ENCODE data around the gene UBE3C.
"Not testable (repeated sequence)": the region's sequence is repeated elsewhere in the genome, so short reads cannot be mapped to it uniquely, and the experiment has no call there.

Gene UBE3C

GRCh38 chr7:157096286-157097055 is 42.3 kb upstream of the UBE3C start:
- no peak overlapping the region for H2BK15ac ChIP-seq (ENCODE audit: low read length)
- no peak overlapping the region for H3K23ac ChIP-seq (ENCODE audit: low read depth, low read length, poor library complexity)
- H4K8ac ChIP-seq (ENCODE audit: low read depth, low read length) = no peak overlapping the region
- H3K4me1 ChIP-seq (ENCODE audit: control insufficient read depth in 2 of 2, insufficient read depth in 1 of 2, low read depth in 1 of 2, low read length in 2 of 2) = no peaks in the 10 kb centered on the region
- H4K91ac ChIP-seq (ENCODE audit: low read depth, low read length, poor library complexity) = no peak overlapping the region
- no peaks in the 10 kb centered on the region for H3K36me3 ChIP-seq (replicated peaks in 1 of 2; ENCODE audit: control insufficient read depth in 2 of 2, insufficient read depth in 2 of 2, low read length in 2 of 2)
- no peak overlapping the region for H2AK5ac ChIP-seq (ENCODE audit: low read depth, low read length)
- H3K4me3 ChIP-seq (ENCODE audit: low read length in 2 of 2) = no peak overlapping the region
- H3K9ac ChIP-seq (ENCODE audit: low read depth, low read length, poor library complexity) = no peak overlapping the region
- H3K18ac ChIP-seq (ENCODE audit: low read length) = no peak overlapping the region
- no peak for DNase-seq (ENCODE audit: low spot score)
- no peak overlapping the region for H3K14ac ChIP-seq (ENCODE audit: low read length)
- H3K79me1 ChIP-seq (ENCODE audit: low read depth, low read length) = no peaks in the 10 kb centered on the region
- H2BK12ac ChIP-seq (ENCODE audit: low read length) = no peak overlapping the region
- no peak overlapping the region for H3K4ac ChIP-seq (ENCODE audit: low read length)
- no peak overlapping the region for H2AFZ ChIP-seq (ENCODE audit: low read length)
- no peak overlapping the region for H3K27ac ChIP-seq (replicated peaks; ENCODE audit: low read length)
- WGBS, 2 donors (ENCODE audit: extremely low coverage in 2 of 2, insufficient read length in 2 of 2, insufficient replicate concordance in 1 of 2) = 100% methylated on average over 1 of the region's 26 CpGs; no CpG with 5 or more reads in 1 of the 2 donors
- no peak overlapping the region for H3K4me2 ChIP-seq (ENCODE audit: insufficient read depth, low read length, poor library complexity, severe bottlenecking)
- peaks cover 6 to 8% of the 10 kb centered on the region in 2 donors for H3K9me3 ChIP-seq (replicated peaks in 1 of 2; ENCODE audit: control insufficient read depth in 2 of 2, insufficient read depth in 1 of 2, low read depth in 1 of 2, low read length in 2 of 2)
- peaks cover 0 to 21% (median 0%) of the 10 kb centered on the region in 3 experiments for H3K27me3 ChIP-seq (ENCODE audit: control insufficient read depth in 3 of 3, insufficient read depth in 3 of 3, low read depth in 1 of 3, low read length in 3 of 3)
- no peak overlapping the region for H2BK5ac ChIP-seq (ENCODE audit: low read length)
- no peak overlapping the region for H2BK120ac ChIP-seq (ENCODE audit: low read depth, low read length)

- no peaks in the 10 kb centered on the region for H3K79me1 ChIP-seq (ENCODE audit: low read depth, low read length)
- H2BK12ac ChIP-seq (ENCODE audit: low read length) = no peak overlapping the region
- no peak overlapping the region for H3K14ac ChIP-seq (ENCODE audit: low read length)
- H3K18ac ChIP-seq (ENCODE audit: low read length) = no peak overlapping the region
- no peak overlapping the region for H2AK5ac ChIP-seq (ENCODE audit: low read depth, low read length)
- H3K4me3 ChIP-seq (ENCODE audit: low read length in 2 of 2) = no peak overlapping the region
- no peak overlapping the region for H2BK120ac ChIP-seq (ENCODE audit: low read depth, low read length)
- H3K9ac ChIP-seq (ENCODE audit: low read depth, low read length, poor library complexity) = no peak overlapping the region
- H3K4me2 ChIP-seq (ENCODE audit: insufficient read depth, low read length, poor library complexity, severe bottlenecking) = no peak overlapping the region
- H4K91ac ChIP-seq (ENCODE audit: low read depth, low read length, poor library complexity) = no peak overlapping the region
- H3K36me3 ChIP-seq (replicated peaks in 1 of 2; ENCODE audit: control insufficient read depth in 2 of 2, insufficient read depth in 2 of 2, low read length in 2 of 2) = no peaks in the 10 kb centered on the region
- H4K8ac ChIP-seq (ENCODE audit: low read depth, low read length) = no peak overlapping the region
- no peak overlapping the region for H2BK15ac ChIP-seq (ENCODE audit: low read length)
- H3K9me3 ChIP-seq (replicated peaks in 1 of 2; ENCODE audit: control insufficient read depth in 2 of 2, insufficient read depth in 1 of 2, low read depth in 1 of 2, low read length in 2 of 2) = peaks cover 6 to 8% of the 10 kb centered on the region in 2 donors
- no peaks in the 10 kb centered on the region for H3K4me1 ChIP-seq (ENCODE audit: control insufficient read depth in 2 of 2, insufficient read depth in 1 of 2, low read depth in 1 of 2, low read length in 2 of 2)
- H2BK5ac ChIP-seq (ENCODE audit: low read length) = no peak overlapping the region
- no peak overlapping the region for H2AFZ ChIP-seq (ENCODE audit: low read length)
- peaks cover 0 to 21% (median 0%) of the 10 kb centered on the region in 3 experiments for H3K27me3 ChIP-seq (ENCODE audit: control insufficient read depth in 3 of 3, insufficient read depth in 3 of 3, low read depth in 1 of 3, low read length in 3 of 3)
- no peak overlapping the region for H3K27ac ChIP-seq (replicated peaks; ENCODE audit: low read length)
- no peak overlapping the region for H3K23ac ChIP-seq (ENCODE audit: low read depth, low read length, poor library complexity)
- H3K4ac ChIP-seq (ENCODE audit: low read length) = no peak overlapping the region
- no peak for DNase-seq (ENCODE audit: low spot score)
- no CpG with 5 or more reads among the region's 10 CpGs for WGBS, 2 donors (ENCODE audit: extremely low coverage in 2 of 2, insufficient read length in 2 of 2, insufficient replicate concordance in 1 of 2)
These were observed 41.7 kb upstream of the UBE3C start for GRCh38 chr7:157097056-157097329.

- H4K8ac ChIP-seq (ENCODE audit: low read depth, low read length) = no peak overlapping the region
- WGBS, 2 donors (ENCODE audit: extremely low coverage in 2 of 2, insufficient read length in 2 of 2, insufficient replicate concordance in 1 of 2) = no CpG with 5 or more reads among the region's 6 CpGs
- H3K9ac ChIP-seq (ENCODE audit: low read depth, low read length, poor library complexity) = no peak overlapping the region
- no peaks in the 10 kb centered on the region for H3K4me1 ChIP-seq (ENCODE audit: control insufficient read depth in 2 of 2, insufficient read depth in 1 of 2, low read depth in 1 of 2, low read length in 2 of 2)
- no peak overlapping the region for H2BK12ac ChIP-seq (ENCODE audit: low read length)
- no peaks in the 10 kb centered on the region for H3K36me3 ChIP-seq (replicated peaks in 1 of 2; ENCODE audit: control insufficient read depth in 2 of 2, insufficient read depth in 2 of 2, low read length in 2 of 2)
- peaks cover 0 to 21% (median 0%) of the 10 kb centered on the region in 3 experiments for H3K27me3 ChIP-seq (ENCODE audit: control insufficient read depth in 3 of 3, insufficient read depth in 3 of 3, low read depth in 1 of 3, low read length in 3 of 3)
- no peaks in the 10 kb centered on the region for H3K79me1 ChIP-seq (ENCODE audit: low read depth, low read length)
- no peak overlapping the region for H3K4me2 ChIP-seq (ENCODE audit: insufficient read depth, low read length, poor library complexity, severe bottlenecking)
- no peak overlapping the region for H4K91ac ChIP-seq (ENCODE audit: low read depth, low read length, poor library complexity)
- H3K18ac ChIP-seq (ENCODE audit: low read length) = peak overlapping the region; percentile 64
- no peak for DNase-seq (ENCODE audit: low spot score)
- H2AFZ ChIP-seq (ENCODE audit: low read length) = no peak overlapping the region
- no peak overlapping the region for H3K4me3 ChIP-seq (ENCODE audit: low read length in 2 of 2)
- no peak overlapping the region for H2BK15ac ChIP-seq (ENCODE audit: low read length)
- H3K23ac ChIP-seq (ENCODE audit: low read depth, low read length, poor library complexity) = no peak overlapping the region
- no peak overlapping the region for H3K14ac ChIP-seq (ENCODE audit: low read length)
- no peak overlapping the region for H3K27ac ChIP-seq (replicated peaks; ENCODE audit: low read length)
- no peak overlapping the region for H3K4ac ChIP-seq (ENCODE audit: low read length)
- no peak overlapping the region for H2AK5ac ChIP-seq (ENCODE audit: low read depth, low read length)
- H2BK5ac ChIP-seq (ENCODE audit: low read length) = no peak overlapping the region
- peaks cover 6 to 8% of the 10 kb centered on the region in 2 donors for H3K9me3 ChIP-seq (replicated peaks in 1 of 2; ENCODE audit: control insufficient read depth in 2 of 2, insufficient read depth in 1 of 2, low read depth in 1 of 2, low read length in 2 of 2)
- no peak overlapping the region for H2BK120ac ChIP-seq (ENCODE audit: low read depth, low read length)
These were observed 41.2 kb upstream of the UBE3C start for GRCh38 chr7:157097569-157097968.

- H3K4me1 ChIP-seq (ENCODE audit: control insufficient read depth in 2 of 2, insufficient read depth in 1 of 2, low read depth in 1 of 2, low read length in 2 of 2); H4K91ac ChIP-seq (ENCODE audit: low read depth, low read length, poor library complexity); H2AFZ ChIP-seq (ENCODE audit: low read length); H3K4me2 ChIP-seq (ENCODE audit: insufficient read depth, low read length, poor library complexity, severe bottlenecking); H3K27ac ChIP-seq (replicated peaks; ENCODE audit: low read length); DNase-seq (ENCODE audit: low spot score); H3K4ac ChIP-seq (ENCODE audit: low read length); H3K9ac ChIP-seq (ENCODE audit: low read depth, low read length, poor library complexity); H3K9me3 ChIP-seq (replicated peaks in 1 of 2; ENCODE audit: control insufficient read depth in 2 of 2, insufficient read depth in 1 of 2, low read depth in 1 of 2, low read length in 2 of 2); H2BK15ac ChIP-seq (ENCODE audit: low read length); H2AK5ac ChIP-seq (ENCODE audit: low read depth, low read length); H3K79me1 ChIP-seq (ENCODE audit: low read depth, low read length); H3K36me3 ChIP-seq (replicated peaks in 1 of 2; ENCODE audit: control insufficient read depth in 2 of 2, insufficient read depth in 2 of 2, low read length in 2 of 2); H3K23ac ChIP-seq (ENCODE audit: low read depth, low read length, poor library complexity); H3K14ac ChIP-seq (ENCODE audit: low read length); H2BK12ac ChIP-seq (ENCODE audit: low read length); H2BK120ac ChIP-seq (ENCODE audit: low read depth, low read length); H4K8ac ChIP-seq (ENCODE audit: low read depth, low read length); H3K18ac ChIP-seq (ENCODE audit: low read length); H2BK5ac ChIP-seq (ENCODE audit: low read length); H3K4me3 ChIP-seq (ENCODE audit: low read length in 2 of 2): not testable (repeated sequence)
- H3K27me3 ChIP-seq (ENCODE audit: control insufficient read depth in 3 of 3, insufficient read depth in 3 of 3, low read depth in 1 of 3, low read length in 3 of 3) = peaks cover 0 to 21% (median 0%) of the 10 kb centered on the region in 3 experiments
- WGBS, 2 donors (ENCODE audit: extremely low coverage in 2 of 2, insufficient read length in 2 of 2, insufficient replicate concordance in 1 of 2) = no CpG with 5 or more reads among the region's 3 CpGs
These were observed 38.7 kb upstream of the UBE3C start for GRCh38 chr7:157100005-157100404.
